ENCODE results near the gene LGALS12.

Gene LGALS12

GRCh38 chr11:63551091-63551888 is 45.4 kb downstream of the LGALS12 start:
- no peak overlapping the region for H3K4me3 ChIP-seq (ENCODE audit: low read depth in 1 of 2, low read length in 1 of 2)
- H3K36me3 ChIP-seq = no peaks in the 10 kb centered on the region
- H3K27me3 ChIP-seq = peaks cover 11% of the 10 kb centered on the region
- H3K4me1 ChIP-seq (ENCODE audit: control insufficient read depth in 1 of 2, insufficient read depth in 1 of 2, low read depth in 1 of 2, low read length in 1 of 2) = peaks cover 4 to 7% of the 10 kb centered on the region in 2 experiments
- H3K27ac ChIP-seq = no peak overlapping the region
- no peak for TF ChIP-seq CTCF (IDR thresholded peaks at IDR 0.05)
- no peaks in the 10 kb centered on the region for H3K9me3 ChIP-seq

GRCh38 chr11:63551889-63552266 is 46.0 kb downstream of the LGALS12 start:
- H3K9me3 ChIP-seq = no peaks in the 10 kb centered on the region
- no peak overlapping the region for H3K27ac ChIP-seq
- no peak for TF ChIP-seq CTCF (IDR thresholded peaks at IDR 0.05)
- no peaks in the 10 kb centered on the region for H3K36me3 ChIP-seq
- H3K4me3 ChIP-seq (ENCODE audit: low read depth in 1 of 2, low read length in 1 of 2) = no peak overlapping the region
- H3K27me3 ChIP-seq = peaks cover 11% of the 10 kb centered on the region
- peaks cover 4 to 7% of the 10 kb centered on the region in 2 experiments for H3K4me1 ChIP-seq (ENCODE audit: control insufficient read depth in 1 of 2, insufficient read depth in 1 of 2, low read depth in 1 of 2, low read length in 1 of 2)

GRCh38 chr11:63552921-63553320 is 47.0 kb downstream of the LGALS12 start:
- no peak overlapping the region for H3K27ac ChIP-seq
- no peak for TF ChIP-seq CTCF (IDR thresholded peaks at IDR 0.05)
- no peaks in the 10 kb centered on the region for H3K9me3 ChIP-seq
- peaks cover 4 to 7% of the 10 kb centered on the region in 2 experiments for H3K4me1 ChIP-seq (ENCODE audit: control insufficient read depth in 1 of 2, insufficient read depth in 1 of 2, low read depth in 1 of 2, low read length in 1 of 2)
- no peaks in the 10 kb centered on the region for H3K36me3 ChIP-seq
- peaks cover 11% of the 10 kb centered on the region for H3K27me3 ChIP-seq
- no peak overlapping the region for H3K4me3 ChIP-seq (ENCODE audit: low read depth in 1 of 2, low read length in 1 of 2)

- H3K4me1 ChIP-seq (ENCODE audit: control insufficient read depth in 1 of 2, insufficient read depth in 1 of 2, low read depth in 1 of 2, low read length in 1 of 2) = peaks cover 4 to 7% of the 10 kb centered on the region in 2 experiments
- H3K27me3 ChIP-seq = peaks cover 11% of the 10 kb centered on the region
- TF ChIP-seq CTCF (IDR thresholded peaks at IDR 0.05) = no peak
- H3K9me3 ChIP-seq = no peaks in the 10 kb centered on the region
- H3K36me3 ChIP-seq = no peaks in the 10 kb centered on the region
- no peak overlapping the region for H3K27ac ChIP-seq
- no peak overlapping the region for H3K4me3 ChIP-seq (ENCODE audit: low read depth in 1 of 2, low read length in 1 of 2)
These were observed 47.9 kb downstream of the LGALS12 start for GRCh38 chr11:63553759-63554158.

- peaks cover 11% of the 10 kb centered on the region for H3K27me3 ChIP-seq
- no peak for TF ChIP-seq CTCF (IDR thresholded peaks at IDR 0.05)
- H3K4me3 ChIP-seq (ENCODE audit: low read depth in 1 of 2, low read length in 1 of 2) = no peak overlapping the region
- no peak overlapping the region for H3K27ac ChIP-seq
- H3K9me3 ChIP-seq = no peaks in the 10 kb centered on the region
- no peaks in the 10 kb centered on the region for H3K36me3 ChIP-seq
- peaks cover 4 to 7% of the 10 kb centered on the region in 2 experiments for H3K4me1 ChIP-seq (ENCODE audit: control insufficient read depth in 1 of 2, insufficient read depth in 1 of 2, low read depth in 1 of 2, low read length in 1 of 2)
These were observed 49.0 kb downstream of the LGALS12 start for GRCh38 chr11:63554877-63555223.
